ENCODE measurements around the gene RNF217. TPM values are rescaled to one million over a fixed set of nuclear protein-coding genes. Genes with fewer than 3 reads are reported as not detected.

The RNF217 gene
- total RNA-seq, 1 experiment from 2014 or later = 37.7 TPM

- H3K9me3 ChIP-seq (ENCODE audit: control insufficient read depth, insufficient read depth, low read depth, low read length) = no peaks in the 10 kb centered on the region
- H3K27me3 ChIP-seq (ENCODE audit: control insufficient read depth, insufficient read depth, low read length) = no peaks in the 10 kb centered on the region; the same call in 1 of the 2 replicates
- ATAC-seq (no peak), DNase-seq (ENCODE audit: low read depth, low spot score) (no peak)
- ChIA-PET POLR2A (no interaction called here), CTCF (interaction anchor here (0.7 kb wide), 1 partner anchor 12 kb away, joined by 3 read pairs; no protein-coding TSS in a partner anchor)
- 0 out of 2 replicates have a peak, but pooled peaks cover 6% of the 10 kb centered on the region for H3K4me1 ChIP-seq (ENCODE audit: control insufficient read depth, insufficient read depth, low read length)
- intact Hi-C loops (cut with micrococcal nuclease; ENCODE audit: unreplicated experiment) (no loop called here), in situ Hi-C loops (cut with HindIII; ENCODE audit: low pct_unique_long_range_greater_than_20kb, low sequenced_read_pairs) (no loop called here)
- H3K4me3 ChIP-seq (ENCODE audit: low read depth in 2 of 2, low read length in 2 of 2) = no peak overlapping the region
- BruUV-seq (replicated peaks) = no TSS peak
- TF ChIP-seq POLR2AphosphoS5 (IDR thresholded peaks at IDR 0.05; ENCODE audit: low read depth, low read length) (no peak), CTCF (IDR thresholded peaks at IDR 0.05) (no peak), REST (IDR thresholded peaks at IDR 0.05; ENCODE audit: insufficient read depth in 1 of 2, low read depth in 2 of 2, low read length in 1 of 2) (no peak), TCF7L2 (IDR thresholded peaks at IDR 0.05; ENCODE audit: low read depth, low read length) (no peak), SIN3A (IDR thresholded peaks at IDR 0.05; ENCODE audit: borderline replicate concordance, insufficient read depth, low read depth, low read length) (no peak)
- H3K36me3 ChIP-seq (ENCODE audit: control insufficient read depth, insufficient read depth, low read length) = no peaks in the 10 kb centered on the region
- H3K27ac ChIP-seq (ENCODE audit: low read length) = no peak overlapping the region
Measured at GRCh38 chr6:125098253-125098652, 136.0 kb downstream of the RNF217 start.

- Histone ChIP-seq H3K4me1 (ENCODE audit: control insufficient read depth, insufficient read depth, low read length) (0 out of 2 replicates have a peak, but pooled peaks cover 6% of the 10 kb centered on the region), H3K9me3 (ENCODE audit: control insufficient read depth, insufficient read depth, low read depth, low read length) (no peaks in the 10 kb centered on the region), H3K27me3 (ENCODE audit: control insufficient read depth, insufficient read depth, low read length) (no peaks in the 10 kb centered on the region; the same call in 1 of the 2 replicates), H3K36me3 (ENCODE audit: control insufficient read depth, insufficient read depth, low read length) (no peaks in the 10 kb centered on the region), H3K27ac (ENCODE audit: low read length) (no peak overlapping the region), H3K4me3 (ENCODE audit: low read depth in 2 of 2, low read length in 2 of 2) (peak overlapping the region; percentile 54 to 61)
- ChIA-PET CTCF (no interaction called here), POLR2A (no interaction called here)
- ATAC-seq = peak; percentile 95
- no TSS peak for BruUV-seq (replicated peaks)
- DNase-seq (ENCODE audit: low read depth, low spot score) = no peak
- intact Hi-C loops (cut with micrococcal nuclease; ENCODE audit: unreplicated experiment) = no loop called here
- no peak for TF ChIP-seq TCF7L2 (IDR thresholded peaks at IDR 0.05; ENCODE audit: low read depth, low read length)
- in situ Hi-C loops (cut with HindIII; ENCODE audit: low pct_unique_long_range_greater_than_20kb, low sequenced_read_pairs) = no loop called here
Measured at GRCh38 chr6:125099211-125100073, 137.2 kb downstream of the RNF217 start.
